Right atrium auricular region (tissue), 2 donors: ENCODE measurements around the gene PHAX. TPM values are rescaled to one million over a fixed set of nuclear protein-coding genes. Genes with fewer than 3 reads are reported as not detected.

ENCODE experiments used
- DNase-seq: peaks from one replicate; pipeline ENCODE4 v3.0.0-alpha.2; 2019; ENCODE audit warnings: low spot score
- H3K27ac ChIP-seq, 2 donors: fragments of 200-600 bp; sonication (generic); 1 replicate in 1 of 2; 2 replicates in 1 of 2; pipeline ENCODE4 v1.5.1; 2016 to 2019
- H3K27me3 ChIP-seq, 2 donors: fragments of 200-600 bp; sonication (generic); one replicate each; pipeline versions ENCODE4 v1.5.1 to v1.6.0; 2017 to 2019
- H3K36me3 ChIP-seq: fragments of 200-600 bp; sonication (generic); one replicate; pipeline ENCODE4 v1.5.1; 2016
- H3K4me1 ChIP-seq, 2 donors: fragments of 200-600 bp; sonication (generic); one replicate each; pipeline versions ENCODE4 v1.5.1 to v1.6.0; 2017 to 2019
- H3K4me3 ChIP-seq, 2 donors: fragments of 200-600 bp; sonication (generic); 1 replicate in 1 of 2; 2 replicates in 1 of 2; pipeline ENCODE4 v1.5.1; 2017 to 2019; ENCODE audit warnings: mild to moderate bottlenecking in 1 of 2, moderate library complexity in 1 of 2
- H3K9me3 ChIP-seq, 2 donors: fragments of 200-600 bp; sonication (generic); one replicate each; pipeline ENCODE4 v1.5.1; 2019
- total RNA-seq, 2 donors: library from RNA; depleted of rRNA; stranded (reverse); fragments of >200 nt; gene quantifications; one replicate each; pipeline ENCODE4 v1.1.0, GENCODE V29; 2016
- TF ChIP-seq, protein P1 (sequence below), 2 donors: fragments of 200-600 bp; sonication (generic); IDR thresholded peaks; one replicate each; pipeline ENCODE4 v1.5.1; 2019; ENCODE audit warnings: antibody characterized with exemption in 2 of 2

The PHAX gene
- total RNA-seq, 2 donors from 2014 or later, result 24.4 to 30.1 TPM

DNA sequence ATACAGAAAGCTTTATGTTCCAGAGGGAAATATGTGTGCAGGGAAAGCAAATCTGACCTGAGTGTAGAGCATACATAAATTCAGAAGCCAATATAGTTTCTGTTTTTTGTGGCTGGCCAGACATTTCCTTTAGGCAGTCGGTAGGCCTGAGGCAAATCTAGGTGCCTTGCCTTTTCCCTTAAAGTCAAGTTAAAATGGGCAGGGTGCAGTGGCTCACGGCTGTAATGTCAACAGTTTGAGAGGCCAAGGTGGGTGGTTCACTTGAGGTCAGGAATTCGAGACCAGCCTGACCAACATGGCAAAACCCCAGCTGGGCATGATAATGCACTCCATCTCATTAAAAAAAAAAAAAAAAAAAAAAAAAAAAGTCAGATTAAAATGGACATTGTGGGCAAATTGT is 31.2 kb downstream of the PHAX start:
- no peak for DNase-seq
- no peaks in the 10 kb centered on the region for H3K27me3 ChIP-seq
- H3K4me1 ChIP-seq, result no peaks in the 10 kb centered on the region
- H3K4me3 ChIP-seq, result no peak overlapping the region
- no peaks in the 10 kb centered on the region for H3K36me3 ChIP-seq
- no peaks in the 10 kb centered on the region for H3K9me3 ChIP-seq
- TF ChIP-seq, protein P1, sequence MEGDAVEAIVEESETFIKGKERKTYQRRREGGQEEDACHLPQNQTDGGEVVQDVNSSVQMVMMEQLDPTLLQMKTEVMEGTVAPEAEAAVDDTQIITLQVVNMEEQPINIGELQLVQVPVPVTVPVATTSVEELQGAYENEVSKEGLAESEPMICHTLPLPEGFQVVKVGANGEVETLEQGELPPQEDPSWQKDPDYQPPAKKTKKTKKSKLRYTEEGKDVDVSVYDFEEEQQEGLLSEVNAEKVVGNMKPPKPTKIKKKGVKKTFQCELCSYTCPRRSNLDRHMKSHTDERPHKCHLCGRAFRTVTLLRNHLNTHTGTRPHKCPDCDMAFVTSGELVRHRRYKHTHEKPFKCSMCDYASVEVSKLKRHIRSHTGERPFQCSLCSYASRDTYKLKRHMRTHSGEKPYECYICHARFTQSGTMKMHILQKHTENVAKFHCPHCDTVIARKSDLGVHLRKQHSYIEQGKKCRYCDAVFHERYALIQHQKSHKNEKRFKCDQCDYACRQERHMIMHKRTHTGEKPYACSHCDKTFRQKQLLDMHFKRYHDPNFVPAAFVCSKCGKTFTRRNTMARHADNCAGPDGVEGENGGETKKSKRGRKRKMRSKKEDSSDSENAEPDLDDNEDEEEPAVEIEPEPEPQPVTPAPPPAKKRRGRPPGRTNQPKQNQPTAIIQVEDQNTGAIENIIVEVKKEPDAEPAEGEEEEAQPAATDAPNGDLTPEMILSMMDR (IDR thresholded peaks at IDR 0.05), result no peak
- no peak overlapping the region for H3K27ac ChIP-seq

DNA sequence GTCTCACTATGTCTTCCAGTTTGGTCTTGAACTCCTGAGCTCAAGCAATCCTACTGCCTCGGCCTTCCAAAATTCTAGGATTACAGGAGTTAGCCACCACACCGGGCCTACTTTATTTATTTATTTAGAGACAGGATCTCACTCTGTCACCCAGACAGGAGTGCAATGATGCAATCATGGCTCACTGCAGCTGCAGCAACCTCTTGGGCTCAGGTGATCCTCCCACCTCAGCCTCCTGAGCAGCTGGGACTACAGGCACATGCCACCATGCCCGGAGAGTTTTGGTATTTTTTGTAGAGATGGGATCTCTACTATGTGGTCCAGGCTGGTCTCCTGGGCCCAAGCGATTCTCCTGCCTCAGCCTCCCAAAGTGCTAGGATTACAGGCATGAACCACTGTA is 32.8 kb downstream of the PHAX start:
- H3K4me1 ChIP-seq, result no peaks in the 10 kb centered on the region
- no peak for DNase-seq
- no peaks in the 10 kb centered on the region for H3K9me3 ChIP-seq
- no peak overlapping the region for H3K4me3 ChIP-seq
- no peaks in the 10 kb centered on the region for H3K27me3 ChIP-seq
- TF ChIP-seq, protein P1 (IDR thresholded peaks at IDR 0.05), result no peak
- no peaks in the 10 kb centered on the region for H3K36me3 ChIP-seq
- no peak overlapping the region for H3K27ac ChIP-seq

DNA sequence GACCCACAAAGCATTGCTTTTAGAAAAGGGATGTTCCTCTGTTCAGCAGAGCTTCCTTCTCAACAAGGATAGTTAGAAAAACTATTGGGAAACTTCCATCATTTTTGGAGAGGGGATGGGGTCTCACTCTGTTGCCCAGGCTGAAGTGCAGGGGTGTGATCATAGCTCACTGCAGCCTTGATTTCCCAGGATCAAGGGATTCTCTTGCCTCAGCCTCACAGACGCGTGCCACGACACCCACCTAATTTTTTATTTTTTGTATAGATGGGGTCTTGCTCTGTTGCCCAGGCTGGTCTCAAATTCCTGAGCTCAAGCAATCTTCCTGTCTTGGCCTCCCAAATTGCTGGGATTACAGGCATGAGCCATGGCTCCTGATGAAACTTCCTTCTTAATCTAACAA is 34.8 kb downstream of the PHAX start:
- no peak overlapping the region for H3K27ac ChIP-seq
- H3K9me3 ChIP-seq, result no peaks in the 10 kb centered on the region
- H3K4me3 ChIP-seq, result no peak overlapping the region
- TF ChIP-seq, protein P1 (IDR thresholded peaks at IDR 0.05), result no peak
- no peaks in the 10 kb centered on the region for H3K36me3 ChIP-seq
- DNase-seq, result no peak
- no peaks in the 10 kb centered on the region for H3K4me1 ChIP-seq
- H3K27me3 ChIP-seq, result no peaks in the 10 kb centered on the region

DNA sequence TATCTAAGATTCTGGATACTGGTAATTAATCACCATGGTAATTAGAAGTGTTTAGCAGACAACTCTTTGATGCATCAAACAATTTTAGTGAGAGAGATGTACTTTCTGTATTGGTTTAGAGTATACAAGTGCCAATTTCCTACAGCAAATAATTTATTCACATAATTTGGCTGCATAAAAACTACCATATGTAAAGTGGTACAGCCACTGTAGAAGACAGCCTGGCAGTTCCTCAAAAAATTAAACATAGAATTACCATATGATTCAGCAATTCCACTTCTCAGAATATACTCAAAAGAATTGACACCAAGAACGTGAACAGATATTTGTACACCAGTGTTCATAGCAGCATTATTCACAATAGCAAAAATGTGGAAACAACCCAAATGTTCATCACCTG is 36.2 kb downstream of the PHAX start:
- no peaks in the 10 kb centered on the region for H3K36me3 ChIP-seq
- TF ChIP-seq, protein P1 (IDR thresholded peaks at IDR 0.05), result no peak

DNA sequence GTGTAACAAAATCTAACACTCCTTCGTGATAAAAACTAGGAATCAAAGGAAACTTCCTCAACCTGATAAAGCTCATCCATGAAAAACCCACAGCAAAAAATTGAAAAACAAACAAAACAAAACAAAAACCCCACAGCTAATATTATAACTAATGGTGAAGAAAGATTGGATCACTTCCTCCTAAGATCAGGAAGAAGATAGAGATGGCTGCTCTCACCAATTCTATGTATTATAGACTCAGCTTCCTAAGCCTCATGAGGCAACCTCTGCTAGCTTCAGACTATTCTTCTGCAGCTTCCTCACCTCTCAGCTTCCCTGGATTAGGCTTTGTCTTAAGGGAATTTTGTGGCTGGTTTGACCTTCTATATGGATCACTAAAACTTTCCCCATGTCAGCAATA is 40.1 kb downstream of the PHAX start:
- Histone ChIP-seq H3K4me1 (no peaks in the 10 kb centered on the region), H3K36me3 (no peaks in the 10 kb centered on the region), H3K27ac (no peak overlapping the region), H3K27me3 (no peaks in the 10 kb centered on the region), H3K4me3 (no peak overlapping the region), H3K9me3 (peaks cover 0 to 6% of the 10 kb centered on the region in 2 donors)
- TF ChIP-seq, protein P1 (IDR thresholded peaks at IDR 0.05), result no peak
- DNase-seq, result no peak

More for the DNA sequence above, 36.2 kb downstream of the PHAX start:
- Histone ChIP-seq H3K27ac (no peak overlapping the region), H3K9me3 (no peaks in the 10 kb centered on the region), H3K4me1 (no peaks in the 10 kb centered on the region), H3K27me3 (no peaks in the 10 kb centered on the region), H3K4me3 (no peak overlapping the region)
- DNase-seq, result no peak

DNA sequence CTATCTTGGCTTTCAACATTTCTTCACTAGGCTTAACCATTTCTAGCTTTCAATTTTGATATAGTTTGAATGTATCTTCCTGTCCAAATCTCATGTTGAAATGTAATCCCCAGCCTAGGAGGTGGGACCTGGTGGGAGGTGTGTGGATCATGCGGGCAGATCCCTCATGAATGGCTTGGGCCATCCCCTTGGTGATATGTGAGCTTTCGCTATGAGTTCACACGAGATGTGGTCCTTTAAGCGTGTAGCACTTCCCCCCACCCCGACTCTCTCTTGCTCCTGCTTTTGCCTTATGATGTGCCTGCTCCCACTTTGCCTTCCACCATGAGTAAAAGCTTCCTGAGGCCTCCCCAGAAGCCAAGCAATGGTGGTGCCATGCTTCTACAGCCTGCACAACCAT is 40.6 kb downstream of the PHAX start:
- H3K4me1 ChIP-seq, result no peaks in the 10 kb centered on the region
- no peak for DNase-seq
- no peaks in the 10 kb centered on the region for H3K36me3 ChIP-seq
- H3K9me3 ChIP-seq, result peaks cover 0 to 7% of the 10 kb centered on the region in 2 donors
- H3K4me3 ChIP-seq, result no peak overlapping the region
- H3K27me3 ChIP-seq, result no peaks in the 10 kb centered on the region
- no peak overlapping the region for H3K27ac ChIP-seq
- TF ChIP-seq, protein P1 (IDR thresholded peaks at IDR 0.05), result no peak
